Measurements from ENCODE around the gene SH2D3A.

SH2D3A gene

GRCh38 chr19:6724631-6725492 is 42.4 kb downstream of the SH2D3A start:
- in situ Hi-C loops (cut with MboI; ENCODE audit: low sequenced_read_pairs, unreplicated experiment) = no loop called here
- no peak for DNase-seq (ENCODE audit: low spot score)
- no peak for TF ChIP-seq CTCF (IDR thresholded peaks at IDR 0.05; ENCODE audit: borderline replicate concordance, control extremely low read depth, extremely low read depth, insufficient read depth, missing control alignments)

- DNase-seq (ENCODE audit: low spot score) = no peak
- in situ Hi-C loops (cut with MboI; ENCODE audit: low sequenced_read_pairs, unreplicated experiment) = no loop called here
- no peak for TF ChIP-seq CTCF (IDR thresholded peaks at IDR 0.05; ENCODE audit: borderline replicate concordance, control extremely low read depth, extremely low read depth, insufficient read depth, missing control alignments)
Measured at GRCh38 chr19:6723738-6724137, 43.5 kb downstream of the SH2D3A start.

GRCh38 chr19:6723108-6723618 is 44.1 kb downstream of the SH2D3A start:
- in situ Hi-C loops (cut with MboI; ENCODE audit: low sequenced_read_pairs, unreplicated experiment) = no loop called here
- DNase-seq (ENCODE audit: low spot score) = no peak
- no peak for TF ChIP-seq CTCF (IDR thresholded peaks at IDR 0.05; ENCODE audit: borderline replicate concordance, control extremely low read depth, extremely low read depth, insufficient read depth, missing control alignments)

GRCh38 chr19:6721773-6722172 is 45.5 kb downstream of the SH2D3A start:
- TF ChIP-seq CTCF (IDR thresholded peaks at IDR 0.05; ENCODE audit: borderline replicate concordance, control extremely low read depth, extremely low read depth, insufficient read depth, missing control alignments) = no peak
- peak; percentile 78 for DNase-seq (ENCODE audit: low spot score)
- in situ Hi-C loops (cut with MboI; ENCODE audit: low sequenced_read_pairs, unreplicated experiment) = no loop called here

GRCh38 chr19:6721138-6721474 is 46.1 kb downstream of the SH2D3A start:
- DNase-seq (ENCODE audit: low spot score) = no peak
- in situ Hi-C loops (cut with MboI; ENCODE audit: low sequenced_read_pairs, unreplicated experiment) = no loop called here
- TF ChIP-seq CTCF (IDR thresholded peaks at IDR 0.05; ENCODE audit: borderline replicate concordance, control extremely low read depth, extremely low read depth, insufficient read depth, missing control alignments) = no peak

GRCh38 chr19:6720369-6721137 is 46.7 kb downstream of the SH2D3A start, which contains the start of gene C3:
C3 (minus strand) TSS chr19:6720650; CDS start chr19:6720589, 61 bp downstream.
- no peak for TF ChIP-seq CTCF (IDR thresholded peaks at IDR 0.05; ENCODE audit: borderline replicate concordance, control extremely low read depth, extremely low read depth, insufficient read depth, missing control alignments)
- in situ Hi-C loops (cut with MboI; ENCODE audit: low sequenced_read_pairs, unreplicated experiment) = no loop called here
- DNase-seq (ENCODE audit: low spot score) = no peak
